ENCODE measurements around the gene WDPCP. TPM values are rescaled to one million over a fixed set of nuclear protein-coding genes. Genes with fewer than 3 reads are reported as not detected.
A peak's percentile ranks its signal among the peaks of the same experiment; 100 is the strongest.

Gene WDPCP
- total RNA-seq, 8 experiments from 2014 or later: 5.6 to 22.4 (median 14.6) TPM

- in situ Hi-C loops (cut with MboI; ENCODE audit: low pct_unique_long_range_greater_than_20kb in 2 of 9, low sequenced_read_pairs in 9 of 9, unreplicated experiment in 9 of 9): no loop called here
- Histone ChIP-seq H3K4me3 (no peak overlapping the region), H3K27ac (no peak overlapping the region), H3K4me1 (replicated peaks in 1 of 2) (no peaks in the 10 kb centered on the region)
- ATAC-seq (replicated peaks in 6 of 8): peak in 1 of 8 experiments; percentile 48
- 20 to 100% (median 65%) methylated on average over 1 of the region's 1 CpG; no CpG with 5 or more reads in 2 of the 10 experiments for WGBS, 10 experiments
Measured at GRCh38 chr2:63465633-63466032, 122.6 kb downstream of the WDPCP start.

- Histone ChIP-seq H3K4me3 (no peak overlapping the region), H3K4me1 (replicated peaks in 1 of 2) (no peaks in the 10 kb centered on the region), H3K27ac (no peak overlapping the region)
- no peak for ATAC-seq (replicated peaks in 6 of 8)
- in situ Hi-C loops (cut with MboI; ENCODE audit: low pct_unique_long_range_greater_than_20kb in 2 of 9, low sequenced_read_pairs in 9 of 9, unreplicated experiment in 9 of 9): no loop called here
Measured at GRCh38 chr2:63463142-63463541, 125.1 kb downstream of the WDPCP start.

- Histone ChIP-seq H3K27ac (no peak overlapping the region), H3K4me1 (replicated peaks in 1 of 2) (no peaks in the 10 kb centered on the region), H3K4me3 (no peak overlapping the region)
- 83 to 100% (median 100%) methylated on average over 1 of the region's 1 CpG; no CpG with 5 or more reads in 2 of the 10 experiments for WGBS, 10 experiments
- in situ Hi-C loops (cut with MboI; ENCODE audit: low pct_unique_long_range_greater_than_20kb in 2 of 9, low sequenced_read_pairs in 9 of 9, unreplicated experiment in 9 of 9): no loop called here
- ATAC-seq (replicated peaks in 6 of 8): no peak
Measured at GRCh38 chr2:63446658-63447057, 141.6 kb downstream of the WDPCP start.

GRCh38 chr2:63444565-63445288 is 143.6 kb downstream of the WDPCP start:
- Histone ChIP-seq H3K4me3 (no peak overlapping the region), H3K4me1 (replicated peaks in 1 of 2) (no peaks in the 10 kb centered on the region), H3K27ac (no peak overlapping the region)
- ATAC-seq (replicated peaks in 6 of 8): no peak
- in situ Hi-C loops (cut with MboI; ENCODE audit: low pct_unique_long_range_greater_than_20kb in 2 of 9, low sequenced_read_pairs in 9 of 9, unreplicated experiment in 9 of 9): no loop called here
- 56 to 100% (median 91%) methylated on average over 2 to 6 of the region's 6 CpGs for WGBS, 10 experiments

- Histone ChIP-seq H3K27ac (no peak overlapping the region), H3K4me3 (no peak overlapping the region), H3K4me1 (replicated peaks in 1 of 2) (no peaks in the 10 kb centered on the region)
- ATAC-seq (replicated peaks in 6 of 8): peak in 2 of 8 experiments; percentile 17 to 40
- 60 to 100% (median 100%) methylated on average over 1 of the region's 1 CpG; no CpG with 5 or more reads in 3 of the 10 experiments for WGBS, 10 experiments
- in situ Hi-C loops (cut with MboI; ENCODE audit: low pct_unique_long_range_greater_than_20kb in 2 of 9, low sequenced_read_pairs in 9 of 9, unreplicated experiment in 9 of 9): no loop called here
Measured at GRCh38 chr2:63440612-63441011, 147.7 kb downstream of the WDPCP start.

GRCh38 chr2:63438181-63438580 is 150.1 kb downstream of the WDPCP start:
- peak in 1 of 8 experiments; percentile 36 for ATAC-seq (replicated peaks in 6 of 8)
- Histone ChIP-seq H3K4me3 (no peak overlapping the region), H3K4me1 (replicated peaks in 1 of 2) (peaks cover 0 to 6% of the 10 kb centered on the region in 2 donors), H3K27ac (no peak overlapping the region)
- in situ Hi-C loops (cut with MboI; ENCODE audit: low pct_unique_long_range_greater_than_20kb in 2 of 9, low sequenced_read_pairs in 9 of 9, unreplicated experiment in 9 of 9): no loop called here
- 67 to 90% (median 80%) methylated on average over 1 of the region's 1 CpG; no CpG with 5 or more reads in 5 of the 10 experiments for WGBS, 10 experiments

GRCh38 chr2:63436488-63436887 is 151.8 kb downstream of the WDPCP start:
- Histone ChIP-seq H3K4me1 (replicated peaks in 1 of 2) (peaks cover 0 to 6% of the 10 kb centered on the region in 2 donors), H3K27ac (no peak overlapping the region), H3K4me3 (no peak overlapping the region)
- peak in 1 of 8 experiments; percentile 19 for ATAC-seq (replicated peaks in 6 of 8)
- in situ Hi-C loops (cut with MboI; ENCODE audit: low pct_unique_long_range_greater_than_20kb in 2 of 9, low sequenced_read_pairs in 9 of 9, unreplicated experiment in 9 of 9): no loop called here

GRCh38 chr2:63435070-63435469 is 153.2 kb downstream of the WDPCP start:
- Histone ChIP-seq H3K4me1 (replicated peaks in 1 of 2) (peaks cover 0 to 6% of the 10 kb centered on the region in 2 donors), H3K4me3 (no peak overlapping the region), H3K27ac (no peak overlapping the region)
- 20 to 100% (median 100%) methylated on average over 1 of the region's 1 CpG; no CpG with 5 or more reads in 1 of the 10 experiments for WGBS, 10 experiments
- in situ Hi-C loops (cut with MboI; ENCODE audit: low pct_unique_long_range_greater_than_20kb in 2 of 9, low sequenced_read_pairs in 9 of 9, unreplicated experiment in 9 of 9): no loop called here
- ATAC-seq (replicated peaks in 6 of 8): peak in 1 of 8 experiments; percentile 6

- WGBS, 10 experiments: 5 to 95% (median 86%) methylated on average over 4 to 12 of the region's 12 CpGs
- H3K4me3 ChIP-seq: no peak overlapping the region
- no peak overlapping the region for H3K27ac ChIP-seq
- in situ Hi-C loops (cut with MboI; ENCODE audit: low pct_unique_long_range_greater_than_20kb in 2 of 9, low sequenced_read_pairs in 9 of 9, unreplicated experiment in 9 of 9): no loop called here
- peaks cover 0 to 6% of the 10 kb centered on the region in 2 donors for H3K4me1 ChIP-seq (replicated peaks in 1 of 2)
- ATAC-seq (replicated peaks in 6 of 8): peak in 2 of 8 experiments; percentile 22 to 86
Measured at GRCh38 chr2:63434024-63435001, 154.0 kb downstream of the WDPCP start.

- Histone ChIP-seq H3K4me1 (replicated peaks in 1 of 2) (peaks cover 0 to 6% of the 10 kb centered on the region in 2 donors), H3K27ac (no peak overlapping the region), H3K4me3 (no peak overlapping the region)
- ATAC-seq (replicated peaks in 6 of 8): peak in 3 of 8 experiments; percentile 21 to 69 (median 40)
- in situ Hi-C loops (cut with MboI; ENCODE audit: low pct_unique_long_range_greater_than_20kb in 2 of 9, low sequenced_read_pairs in 9 of 9, unreplicated experiment in 9 of 9): no loop called here
Measured at GRCh38 chr2:63432373-63432772, 155.9 kb downstream of the WDPCP start.

- Histone ChIP-seq H3K27ac (no peak overlapping the region), H3K4me3 (no peak overlapping the region), H3K4me1 (replicated peaks in 1 of 2) (no peaks in the 10 kb centered on the region)
- no peak for ATAC-seq (replicated peaks in 6 of 8)
- in situ Hi-C loops (cut with MboI; ENCODE audit: low pct_unique_long_range_greater_than_20kb in 2 of 9, low sequenced_read_pairs in 9 of 9, unreplicated experiment in 9 of 9): no loop called here
Measured at GRCh38 chr2:63425606-63426005, 162.7 kb downstream of the WDPCP start.

- Histone ChIP-seq H3K4me1 (replicated peaks in 1 of 2) (no peaks in the 10 kb centered on the region), H3K4me3 (no peak overlapping the region), H3K27ac (no peak overlapping the region)
- ATAC-seq (replicated peaks in 6 of 8): no peak
- in situ Hi-C loops (cut with MboI; ENCODE audit: low pct_unique_long_range_greater_than_20kb in 2 of 9, low sequenced_read_pairs in 9 of 9, unreplicated experiment in 9 of 9): no loop called here
- WGBS, 10 experiments: 63 to 100% (median 73%) methylated on average over 1 to 4 of the region's 4 CpGs; no CpG with 5 or more reads in 3 of the 10 experiments
Measured at GRCh38 chr2:63425079-63425416, 163.2 kb downstream of the WDPCP start.

GRCh38 chr2:63424329-63425078 is 163.8 kb downstream of the WDPCP start:
- in situ Hi-C loops (cut with MboI; ENCODE audit: low pct_unique_long_range_greater_than_20kb in 2 of 9, low sequenced_read_pairs in 9 of 9, unreplicated experiment in 9 of 9): no loop called here
- H3K27ac ChIP-seq: no peak overlapping the region
- no peaks in the 10 kb centered on the region for H3K4me1 ChIP-seq (replicated peaks in 1 of 2)
- 0 to 83% (median 55%) methylated on average over 1 to 11 of the region's 15 CpGs; no CpG with 5 or more reads in 1 of the 10 experiments for WGBS, 10 experiments
- H3K4me3 ChIP-seq: no peak overlapping the region
- peak in 3 of 8 experiments; percentile 30 to 53 (median 47) for ATAC-seq (replicated peaks in 6 of 8)

All from motor neuron (in vitro differentiated cells).